Endodermal cell (in vitro differentiated cells): Measurements from ENCODE around the gene RNF130. TPM values are rescaled to one million over a fixed set of nuclear protein-coding genes. Genes with fewer than 3 reads are reported as not detected.

Experiments used
- DNase-seq: peaks from one replicate; pipeline ENCODE4 v3.0.0-alpha.2; 2017
- H3K27ac ChIP-seq: 2 replicates; pipeline ENCODE4 v1.5.1; 2013; ENCODE audit warnings: mild to moderate bottlenecking, low read depth, low read length, moderate library complexity
- H3K27me3 ChIP-seq: 2 replicates; pipeline ENCODE4 v1.6.1; 2013; ENCODE audit warnings: mild to moderate bottlenecking, low read length, moderate library complexity; ENCODE audit not compliant: insufficient read depth, control insufficient read depth, poor library complexity, severe bottlenecking
- H3K36me3 ChIP-seq: 2 replicates; pipeline ENCODE4 v1.7.0; 2013; ENCODE audit warnings: mild to moderate bottlenecking, low read length, moderate library complexity; ENCODE audit not compliant: control insufficient read depth, insufficient read depth
- H3K4me1 ChIP-seq: one replicate; pipeline ENCODE4 v1.7.0; 2013; ENCODE audit warnings: low read length; ENCODE audit not compliant: control insufficient read depth, insufficient read depth
- H3K4me3 ChIP-seq: 2 replicates; pipeline ENCODE4 v1.5.1; 2013; ENCODE audit warnings: mild to moderate bottlenecking, low read length, moderate library complexity
- H3K9ac ChIP-seq: 2 replicates; pipeline ENCODE4 v1.6.1; 2013; ENCODE audit warnings: mild to moderate bottlenecking, low read length, moderate library complexity; ENCODE audit not compliant: poor library complexity, severe bottlenecking; ENCODE audit errors: extremely low read depth
- H3K9me3 ChIP-seq: 2 replicates; pipeline ENCODE4 v1.6.1; 2013; ENCODE audit warnings: mild to moderate bottlenecking, low read length, moderate library complexity; ENCODE audit not compliant: control insufficient read depth
- H3K27ac Mint-ChIP-seq: 2 replicates; pipeline ENCODE4 v1.8.0; 2020; ENCODE audit warnings: mixed read lengths
- H3K27me3 Mint-ChIP-seq: 2 replicates; pipeline ENCODE4 v1.8.0; 2021; ENCODE audit warnings: mild to moderate bottlenecking, mixed read lengths; ENCODE audit not compliant: insufficient read depth
- H3K36me3 Mint-ChIP-seq: 2 replicates; pipeline ENCODE4 v1.8.0; 2020; ENCODE audit warnings: low read depth, mixed read lengths
- H3K4me1 Mint-ChIP-seq: 2 replicates; pipeline ENCODE4 v1.8.0; 2020; ENCODE audit warnings: mixed read lengths
- H3K4me3 Mint-ChIP-seq: 2 replicates; pipeline ENCODE4 v1.8.0; 2020; ENCODE audit warnings: mild to moderate bottlenecking, moderate library complexity, mixed read lengths
- H3K9me3 Mint-ChIP-seq: 2 replicates; pipeline ENCODE4 v1.8.0; 2020; ENCODE audit warnings: mild to moderate bottlenecking, mixed read lengths
- CTCF ChIP-seq: fragments of 200-600 bp; sonication (generic); conservative IDR thresholded peaks from 2 replicates; pipeline ENCODE4 v1.5.0; 2021; ENCODE audit warnings: antibody characterized with exemption, mild to moderate bottlenecking
- WGBS, 2 experiments: methylation state at CpG; one replicate each; pipeline versions ENCODE4 v1.1.5 to v1.1.7; 2013; ENCODE audit warnings: missing lambda C conversion rate in 2 of 2, mixed read lengths in 1 of 2; ENCODE audit not compliant: insufficient coverage in 1 of 2, insufficient read length in 1 of 2; 5-methylcytosine and 5-hydroxymethylcytosine counted together
- total RNA-seq, 2 donors: library from RNA; stranded (reverse); fragmentation: NEBNext Ultra II Directional in 1 of 2; extraction: Animal tissue kit (Norgen Biotek cat#: 25700) in 1 of 2; gene quantifications; 2 replicates in 1 of 2; 3 replicates in 1 of 2; pipeline ENCODE4 v1.2.1, GENCODE V29; 2021

The RNF130 gene
- total RNA-seq, 2 donors from 2014 or later: 64.7 to 74.4 TPM

- no peaks in the 10 kb centered on the region for H3K36me3 ChIP-seq
- Mint-ChIP-seq H3K9me3 (no peaks in the 10 kb centered on the region), H3K36me3 (no peaks in the 10 kb centered on the region), H3K27ac (no peak overlapping the region), H3K4me1 (peaks cover 3% of the 10 kb centered on the region), H3K4me3 (no peak overlapping the region), H3K27me3 (no peaks in the 10 kb centered on the region)
- no peak for TF ChIP-seq CTCF
- no peak overlapping the region for H3K4me3 ChIP-seq
- H3K9me3 ChIP-seq: no peaks in the 10 kb centered on the region
- 92 to 96% methylated on average over 15 to 23 of the region's 23 CpGs for WGBS, 2 experiments
- H3K27ac ChIP-seq: no peak overlapping the region
- H3K9ac ChIP-seq: no peak overlapping the region
- H3K27me3 ChIP-seq: no peaks in the 10 kb centered on the region
- peak; percentile 43 for DNase-seq
- no peaks in the 10 kb centered on the region for H3K4me1 ChIP-seq
These were observed 47.7 kb upstream of the RNF130 start for GRCh38 chr5:180119031-180119902.

DNA sequence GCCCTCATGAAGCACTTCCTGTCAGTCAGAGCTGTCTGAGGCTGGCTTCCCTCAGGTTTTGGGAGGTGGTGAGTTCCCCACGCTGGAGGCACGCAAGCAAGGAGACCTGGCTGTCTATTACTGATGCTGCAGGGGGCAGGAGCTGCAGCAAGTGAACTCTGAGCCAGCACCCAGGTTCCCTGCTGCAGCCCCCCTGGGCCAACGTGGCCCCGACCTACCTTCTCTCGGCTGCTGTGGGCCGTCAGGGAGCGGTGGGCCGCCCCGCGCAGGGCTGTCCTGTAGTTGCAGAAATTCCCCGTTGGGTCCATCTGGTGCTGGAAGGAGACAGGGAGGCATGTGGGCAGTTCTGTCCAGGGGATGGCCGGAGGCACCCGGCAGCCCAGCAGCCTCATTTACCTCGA, 46.8 kb upstream of the RNF130 start:
- H3K9me3 Mint-ChIP-seq: no peaks in the 10 kb centered on the region
- H3K4me1 Mint-ChIP-seq: no peaks in the 10 kb centered on the region
- peak; percentile 42 for DNase-seq
- no peaks in the 10 kb centered on the region for H3K36me3 Mint-ChIP-seq
- Histone ChIP-seq H3K4me3 (no peak overlapping the region), H3K9me3 (no peaks in the 10 kb centered on the region), H3K9ac (no peak overlapping the region), H3K4me1 (no peaks in the 10 kb centered on the region), H3K27me3 (no peaks in the 10 kb centered on the region), H3K36me3 (no peaks in the 10 kb centered on the region), H3K27ac (no peak overlapping the region)
- TF ChIP-seq CTCF: no peak
- no peaks in the 10 kb centered on the region for H3K27me3 Mint-ChIP-seq
- H3K4me3 Mint-ChIP-seq: no peak overlapping the region
- no peak overlapping the region for H3K27ac Mint-ChIP-seq
- WGBS, 2 experiments: 92 to 95% methylated on average over 14 of the region's 14 CpGs

DNA sequence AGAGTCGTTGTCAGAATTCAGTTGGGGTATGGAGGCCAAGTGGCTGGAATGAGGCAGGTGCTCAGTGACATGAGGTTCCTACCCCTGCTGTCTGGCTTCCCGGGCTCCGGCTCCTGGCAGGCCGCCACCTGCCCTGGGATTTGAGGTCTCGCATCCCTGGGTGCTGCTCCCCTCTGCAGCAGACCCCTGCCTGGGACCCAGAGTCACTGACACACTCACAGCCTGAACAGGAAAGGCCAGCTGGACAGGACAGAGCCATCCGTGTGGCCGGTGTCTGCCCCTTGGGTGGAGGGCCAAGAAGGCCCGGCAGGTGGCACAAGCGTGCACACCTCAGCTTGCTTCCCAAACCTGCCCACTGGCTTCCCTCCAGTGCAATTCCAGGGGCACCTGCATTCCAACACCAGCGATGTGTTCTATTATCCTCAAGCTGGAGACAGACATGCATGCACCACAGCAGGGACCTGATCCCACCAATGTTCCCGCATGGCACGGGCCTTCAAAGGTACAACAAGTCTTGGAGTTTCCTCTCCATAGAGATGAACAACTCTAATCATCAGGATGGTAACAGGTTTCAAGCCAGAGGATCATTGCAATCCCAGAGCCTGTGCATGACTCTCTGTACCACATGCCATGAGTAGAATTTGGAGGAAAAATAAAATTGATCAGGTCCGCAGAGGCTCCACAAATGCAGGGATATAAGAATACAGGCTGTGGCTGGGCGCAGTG, 45.6 kb upstream of the RNF130 start:
- H3K9me3 ChIP-seq: no peaks in the 10 kb centered on the region
- no peak overlapping the region for H3K27ac ChIP-seq
- Mint-ChIP-seq H3K27me3 (no peaks in the 10 kb centered on the region), H3K4me3 (no peak overlapping the region), H3K27ac (no peak overlapping the region), H3K4me1 (no peaks in the 10 kb centered on the region), H3K36me3 (no peaks in the 10 kb centered on the region), H3K9me3 (no peaks in the 10 kb centered on the region)
- peak; percentile 42 for TF ChIP-seq CTCF
- H3K9ac ChIP-seq: no peak overlapping the region
- H3K4me1 ChIP-seq: no peaks in the 10 kb centered on the region
- WGBS, 2 experiments: 90 to 91% methylated on average over 11 to 14 of the region's 14 CpGs
- H3K36me3 ChIP-seq: no peaks in the 10 kb centered on the region
- H3K4me3 ChIP-seq: no peak overlapping the region
- H3K27me3 ChIP-seq: no peaks in the 10 kb centered on the region
- DNase-seq: peak; percentile 65
